NCI-H774 (cell line): ENCODE data around the gene DAPK1.

Experiments used
- DNase-seq: peaks from one replicate; lab custom pipeline; 2025; lab: John Stamatoyannopoulos, UW

DAPK1 gene

DNA sequence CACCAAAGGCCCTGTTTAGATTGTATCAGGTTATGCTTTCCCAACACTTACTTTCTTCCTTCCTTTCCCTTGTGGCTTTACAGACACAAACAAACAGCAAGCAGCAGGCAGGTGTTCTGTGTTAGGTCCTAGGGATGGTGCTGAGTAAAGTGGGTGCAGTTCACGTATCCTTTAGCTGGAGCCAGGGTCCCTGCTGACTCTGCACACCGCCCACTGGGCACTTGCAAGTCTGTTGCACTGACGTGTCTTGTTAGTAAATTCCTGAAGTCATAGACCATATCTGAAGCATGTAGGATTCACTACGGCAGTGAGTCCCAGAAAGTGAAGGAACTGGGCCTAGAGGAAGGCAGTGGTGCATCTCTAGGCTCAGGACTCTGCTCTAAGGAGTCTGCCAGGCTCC lies 96.5 kb downstream of the DAPK1 start:
- no peak for DNase-seq

DNA sequence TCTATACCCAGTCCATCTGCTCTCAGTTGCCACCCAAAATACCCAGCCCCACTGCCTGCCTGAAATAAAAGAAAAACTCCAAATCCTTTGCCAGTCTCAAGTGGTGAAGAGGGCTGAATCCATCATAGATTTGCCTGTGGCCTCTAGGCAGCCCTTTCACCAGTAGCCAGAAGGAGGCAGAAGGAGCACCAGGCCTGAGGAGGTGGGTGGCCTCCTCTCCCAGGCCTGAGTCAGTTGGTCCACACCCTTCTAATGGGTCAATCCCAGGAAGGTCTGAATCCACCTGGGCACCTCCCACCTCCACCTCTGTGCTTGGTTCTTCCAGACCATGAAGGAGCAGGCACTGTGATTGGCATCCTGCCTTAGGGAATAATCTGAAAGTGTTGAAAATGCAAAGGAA lies 97.0 kb downstream of the DAPK1 start:
- DNase-seq = no peak

DNA sequence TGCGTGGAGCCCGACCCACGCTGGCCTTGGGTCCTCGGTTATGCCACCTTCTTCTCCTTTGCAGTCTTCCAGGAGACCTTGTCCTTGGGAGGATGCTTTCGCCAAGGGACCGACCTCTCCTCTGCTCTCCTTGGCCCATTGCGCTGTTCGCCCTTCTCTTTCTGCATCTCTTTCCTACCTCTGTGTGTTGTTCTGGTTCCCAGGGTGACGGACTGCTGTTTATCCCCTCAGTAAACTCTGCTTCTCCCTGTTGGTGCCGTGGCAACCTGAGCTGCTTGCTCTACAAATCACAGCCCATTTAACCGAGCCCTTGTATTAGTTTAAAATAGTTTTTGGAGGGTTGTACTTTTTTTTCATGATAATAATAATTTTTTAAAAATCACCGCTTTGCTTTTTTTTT lies 97.9 kb downstream of the DAPK1 start:
- DNase-seq = no peak

DNA sequence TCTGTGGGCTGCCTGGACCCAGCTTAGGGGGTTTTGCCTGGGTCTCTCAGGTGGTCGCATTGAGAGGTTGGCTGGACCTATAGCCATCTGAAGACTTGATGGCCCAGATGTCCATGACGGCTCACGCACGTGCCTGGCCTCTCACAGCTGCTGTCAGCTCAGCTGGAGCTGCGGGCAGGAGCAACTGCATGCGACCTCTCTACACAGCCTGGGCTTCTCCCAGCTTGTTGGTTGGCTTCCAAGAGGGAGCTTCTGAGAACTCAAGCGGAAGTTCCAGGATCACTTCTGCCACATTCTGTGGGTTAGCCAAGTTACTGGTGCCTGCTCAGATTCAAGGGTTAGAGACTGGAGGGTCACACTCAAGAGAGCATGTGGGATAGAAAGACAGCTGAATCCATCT lies 99.2 kb downstream of the DAPK1 start:
- DNase-seq = no peak

DNA sequence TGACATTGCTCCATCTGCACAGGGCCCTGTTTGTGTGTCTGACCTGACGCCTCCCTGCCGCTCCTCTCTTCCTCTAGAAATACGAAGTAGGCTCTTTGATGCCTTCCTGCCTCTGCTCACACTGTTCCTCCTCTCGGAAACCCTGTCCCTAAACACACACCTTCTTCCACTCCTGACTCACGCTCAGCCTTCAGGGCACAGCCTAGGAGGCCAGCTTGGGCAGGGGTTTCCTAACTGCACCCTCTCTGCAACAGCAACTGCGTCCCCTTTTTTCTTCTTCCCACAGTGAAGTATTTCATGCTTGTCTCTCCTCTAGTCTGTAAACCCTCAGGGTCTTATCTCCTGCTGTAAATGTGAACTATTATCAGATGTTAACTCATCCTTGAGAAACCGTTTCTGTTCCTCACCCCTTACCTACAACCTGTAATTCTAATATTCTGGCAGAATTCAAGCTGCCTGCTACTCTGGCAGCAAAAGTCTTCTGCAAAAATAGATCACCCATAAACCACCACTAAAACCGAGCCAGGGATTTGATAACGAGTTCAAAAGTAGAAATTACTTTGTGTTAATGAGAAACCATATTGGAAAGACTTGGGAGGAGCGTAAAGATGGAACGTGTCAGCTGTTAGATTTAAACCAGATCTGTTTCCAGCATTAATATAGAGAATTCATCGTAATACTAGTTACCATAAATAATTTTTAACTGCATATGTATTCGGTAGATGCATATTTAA lies 100.2 kb downstream of the DAPK1 start:
- no peak for DNase-seq

DNA sequence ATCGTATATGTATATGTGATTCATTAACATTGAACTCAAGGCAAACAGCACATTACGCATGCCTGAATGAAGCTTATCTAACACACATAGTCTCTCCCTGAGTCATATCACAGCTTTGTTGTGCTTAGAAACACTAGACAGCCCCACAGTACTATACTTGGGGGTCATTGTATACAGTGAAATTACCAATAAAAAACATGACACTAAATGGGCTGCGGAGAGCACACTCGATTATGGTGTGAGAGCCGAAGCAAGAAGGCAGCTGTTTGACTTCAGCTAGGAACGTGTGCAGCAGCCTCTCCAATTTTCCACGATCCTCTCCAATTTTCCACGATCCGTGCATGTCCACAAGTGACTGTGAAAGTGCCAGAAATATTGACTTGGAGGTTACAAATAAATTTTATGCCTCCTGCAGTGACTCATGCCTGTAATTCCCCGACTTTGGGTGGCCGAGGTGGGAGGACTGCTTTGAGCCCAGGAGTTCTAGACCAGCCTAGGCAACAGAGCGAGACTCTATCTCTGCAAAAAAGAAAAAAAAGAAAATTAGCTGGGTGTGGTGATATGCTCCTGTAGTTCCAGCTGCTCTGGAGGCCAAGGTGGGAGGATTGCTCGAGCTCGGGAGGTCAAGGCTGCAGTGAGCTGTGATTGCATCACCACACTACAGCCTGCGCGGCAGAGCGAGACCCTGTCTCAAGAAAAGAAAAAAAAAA lies 102.4 kb downstream of the DAPK1 start:
- DNase-seq = no peak

DNA sequence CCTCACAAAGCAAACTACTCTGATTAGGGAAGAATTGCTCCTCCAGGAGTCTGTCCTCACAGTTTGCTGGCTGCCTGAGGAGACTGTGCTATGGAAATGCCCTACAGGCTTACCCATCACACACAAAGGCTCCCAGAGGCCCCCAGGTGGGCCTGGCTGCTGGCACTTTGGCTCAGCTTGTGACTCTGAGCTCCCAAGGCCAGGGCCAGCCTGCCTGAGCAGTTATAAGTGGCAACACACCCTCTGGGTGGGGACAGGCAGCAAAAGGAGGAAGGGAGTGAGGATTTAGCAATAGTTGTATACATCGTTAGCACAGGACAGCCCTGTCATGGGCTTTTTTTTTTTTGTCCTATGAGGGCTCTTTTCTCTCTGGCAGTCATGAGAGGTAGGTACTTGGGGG lies 103.5 kb downstream of the DAPK1 start:
- no peak for DNase-seq

DNA sequence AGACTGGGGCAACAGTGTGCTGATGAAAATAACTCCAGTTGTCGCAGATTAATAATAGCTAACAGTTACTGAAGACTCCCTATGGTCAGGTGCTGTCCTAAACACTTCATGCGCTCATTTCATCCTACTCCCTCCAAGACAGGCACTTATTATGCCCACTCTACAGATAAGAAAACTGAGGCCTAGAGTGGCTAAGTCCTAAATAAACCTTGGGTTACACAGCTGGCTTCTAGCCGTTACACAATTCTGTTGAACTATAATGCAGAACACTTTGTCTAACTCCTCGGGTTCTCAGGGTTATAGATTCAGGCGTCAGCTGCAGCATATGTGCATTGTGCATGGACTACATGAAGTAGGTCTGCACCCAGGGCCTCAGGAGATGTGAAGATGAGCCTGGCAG lies 103.9 kb downstream of the DAPK1 start:
- no peak for DNase-seq

DNA sequence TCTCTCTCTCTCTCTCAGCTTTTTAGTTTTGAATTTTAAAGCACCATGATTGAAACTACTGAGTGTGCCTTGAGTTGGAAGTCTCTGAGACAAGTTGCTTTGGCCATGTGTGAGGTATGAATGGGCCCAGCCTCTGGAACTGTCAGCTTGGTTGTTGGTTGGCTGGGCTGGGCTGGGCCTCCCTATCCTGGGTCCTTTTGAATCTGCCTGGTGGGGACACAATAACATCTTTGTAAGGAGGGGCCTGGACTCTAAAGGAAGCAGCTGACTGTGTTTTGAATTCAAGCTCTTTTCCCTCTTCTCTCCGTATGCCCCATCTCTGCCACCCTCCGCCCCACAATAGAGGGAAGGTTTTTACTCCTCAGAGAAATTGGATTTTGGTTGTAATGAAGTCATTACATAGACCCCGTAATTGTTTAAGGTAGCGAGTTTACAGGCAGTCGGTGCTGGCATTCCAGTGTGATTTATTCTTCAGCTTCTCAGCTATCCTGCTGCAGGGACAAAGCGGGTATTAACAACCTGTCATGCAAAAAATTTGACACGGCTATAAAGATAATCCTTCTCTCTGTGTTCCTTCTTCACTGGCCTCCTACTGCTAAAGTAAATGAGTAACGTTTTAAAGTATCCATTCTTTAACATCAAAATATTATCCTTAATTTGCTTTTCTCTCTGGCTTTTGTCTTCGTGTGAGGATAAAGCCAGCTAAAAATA lies 105.4 kb downstream of the DAPK1 start:
- DNase-seq = no peak

DNA sequence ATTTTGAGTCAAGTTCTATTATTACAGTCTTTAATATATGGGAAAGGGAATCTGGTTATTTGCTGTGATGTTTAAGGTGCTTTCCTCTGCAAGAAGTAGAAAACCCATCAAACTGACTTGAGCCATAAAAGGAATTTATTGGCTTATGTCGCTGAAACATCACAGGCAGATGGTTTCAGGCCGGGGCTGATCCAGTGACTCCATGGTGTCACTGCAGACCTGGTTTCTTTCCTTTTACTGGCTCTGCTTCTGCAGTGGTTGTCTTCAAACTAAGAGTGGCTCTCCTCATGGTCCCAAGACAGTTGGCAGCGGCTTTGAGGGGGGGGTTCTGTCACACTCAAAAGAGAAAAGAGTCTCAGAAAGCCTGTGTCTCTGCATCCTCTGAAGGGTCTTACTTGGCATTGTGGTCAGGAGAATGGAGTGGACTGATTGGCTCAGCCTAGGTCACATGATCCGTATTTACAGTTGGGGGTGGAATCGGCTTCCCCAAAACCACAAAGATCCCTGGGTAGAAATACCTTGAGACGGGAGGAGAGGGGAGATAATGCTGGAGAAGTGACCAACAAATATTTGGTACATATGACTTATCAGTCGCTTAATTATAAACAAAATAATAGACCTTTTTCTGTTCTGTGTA lies 106.3 kb downstream of the DAPK1 start:
- no peak for DNase-seq

DNA sequence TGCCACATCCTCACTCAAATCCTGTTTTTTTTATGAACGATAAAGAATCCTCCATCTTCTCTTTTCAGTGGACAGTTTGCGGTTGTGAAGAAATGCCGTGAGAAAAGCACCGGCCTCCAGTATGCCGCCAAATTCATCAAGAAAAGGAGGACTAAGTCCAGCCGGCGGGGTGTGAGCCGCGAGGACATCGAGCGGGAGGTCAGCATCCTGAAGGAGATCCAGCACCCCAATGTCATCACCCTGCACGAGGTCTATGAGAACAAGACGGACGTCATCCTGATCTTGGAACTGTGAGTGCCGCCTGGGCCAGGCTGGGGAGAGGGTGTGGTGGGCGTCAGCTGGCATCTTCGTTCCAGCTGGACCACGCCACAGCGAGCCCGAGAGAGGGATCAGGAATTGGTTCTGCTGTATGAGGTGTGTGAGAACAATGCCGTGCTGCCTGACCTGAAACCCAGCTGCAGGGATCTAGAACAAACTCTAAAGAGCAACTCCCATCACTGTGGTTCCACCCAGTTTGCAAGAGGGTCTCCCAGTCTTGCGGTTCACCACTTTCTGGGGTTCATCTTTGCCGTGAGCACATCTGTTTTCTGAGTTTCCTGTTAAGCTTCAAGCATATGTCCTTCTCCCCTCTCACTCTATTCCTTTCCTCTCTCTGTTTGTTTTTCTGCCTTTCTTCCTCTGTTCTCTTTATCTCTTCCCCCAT lies 107.4 kb downstream of the DAPK1 start:
- DNase-seq = no peak

DNA sequence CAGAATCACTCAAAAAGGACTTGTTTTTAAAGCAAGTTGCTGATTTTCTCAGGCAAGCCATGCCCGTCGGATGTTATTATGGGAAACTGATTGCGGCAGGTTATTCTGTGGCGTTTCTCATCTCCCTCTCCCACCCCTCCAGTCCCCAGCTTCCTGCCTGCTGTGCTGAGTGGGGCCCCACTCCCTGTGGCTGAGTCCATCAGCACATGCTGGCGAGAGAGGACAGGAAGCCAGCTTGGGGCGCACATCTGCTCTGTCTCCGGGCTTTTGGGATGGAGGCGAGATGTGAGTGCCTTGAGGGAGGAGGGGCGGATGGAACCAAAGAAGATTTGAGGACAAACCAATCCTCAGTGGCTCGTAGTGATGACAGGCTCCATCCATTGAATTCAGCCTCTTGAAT lies 108.0 kb downstream of the DAPK1 start:
- DNase-seq = no peak

DNA sequence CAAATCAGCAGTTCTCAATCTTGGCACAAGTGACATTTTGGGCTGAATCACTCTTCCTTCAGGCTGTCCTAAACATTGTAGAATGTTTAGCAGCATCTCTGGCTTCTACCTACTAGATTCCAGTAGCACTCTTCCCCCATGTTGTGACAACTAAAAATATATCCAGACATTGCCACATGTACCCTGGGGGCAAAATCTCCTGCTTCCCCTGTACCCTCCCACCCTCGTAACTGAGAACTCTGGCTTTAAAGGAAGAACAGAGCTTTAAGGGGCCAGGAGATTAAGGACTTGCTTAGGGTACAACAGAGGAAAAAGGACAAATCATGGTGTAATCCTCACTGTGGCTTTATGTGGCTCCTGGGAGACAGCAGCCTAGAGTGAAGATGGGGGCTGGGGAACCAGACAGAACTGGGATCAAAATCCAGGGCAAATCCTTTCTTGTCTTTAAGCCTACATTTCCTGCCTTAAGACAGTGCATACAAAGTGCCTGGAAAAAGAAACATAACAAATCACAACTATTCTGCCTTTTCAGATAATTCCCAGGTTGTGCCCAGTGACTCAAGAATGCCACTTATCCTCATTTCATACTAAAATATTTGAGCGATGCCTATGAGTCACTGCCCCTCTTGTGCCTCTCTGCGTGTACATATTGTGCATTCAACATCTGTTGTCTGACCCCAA lies 109.3 kb downstream of the DAPK1 start:
- no peak for DNase-seq

DNA sequence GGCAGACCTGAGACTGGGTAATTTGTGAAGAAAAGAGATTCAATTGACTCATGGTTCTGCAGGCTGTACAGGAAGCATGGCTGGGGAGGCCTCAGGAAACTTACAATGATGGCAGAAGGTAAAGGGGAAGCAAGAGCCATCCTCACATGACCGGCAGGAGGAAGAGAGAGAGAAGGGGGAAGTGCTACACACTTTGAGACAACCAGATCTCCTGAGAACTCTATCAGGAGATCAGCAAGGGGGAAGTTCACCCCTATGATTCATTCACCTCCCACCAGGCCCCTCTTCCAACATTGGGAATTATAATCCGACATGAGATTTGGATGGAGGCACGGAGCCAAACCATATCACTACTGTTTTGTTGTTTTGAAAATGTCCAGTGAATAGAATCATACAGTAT lies 110.2 kb downstream of the DAPK1 start:
- DNase-seq = no peak

DNA sequence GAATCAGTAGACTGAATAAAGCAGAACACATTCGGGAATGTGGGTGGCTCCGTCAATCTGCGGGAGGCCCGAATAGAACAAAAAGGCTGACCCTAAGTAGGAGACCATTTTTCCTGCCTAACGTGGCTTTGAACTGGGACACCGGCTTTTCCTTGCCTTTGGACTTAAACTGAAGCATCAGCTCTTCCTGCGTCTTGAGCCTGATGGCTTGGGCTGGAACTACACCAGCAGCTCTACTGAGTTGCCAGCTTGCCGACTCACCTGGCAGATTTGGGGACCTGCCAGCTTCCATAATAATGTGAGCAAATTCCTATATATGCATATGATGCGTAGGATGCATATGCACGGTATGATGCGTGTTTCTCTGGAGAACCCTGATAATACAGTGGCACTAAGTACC lies 111.3 kb downstream of the DAPK1 start:
- DNase-seq = no peak

DNA sequence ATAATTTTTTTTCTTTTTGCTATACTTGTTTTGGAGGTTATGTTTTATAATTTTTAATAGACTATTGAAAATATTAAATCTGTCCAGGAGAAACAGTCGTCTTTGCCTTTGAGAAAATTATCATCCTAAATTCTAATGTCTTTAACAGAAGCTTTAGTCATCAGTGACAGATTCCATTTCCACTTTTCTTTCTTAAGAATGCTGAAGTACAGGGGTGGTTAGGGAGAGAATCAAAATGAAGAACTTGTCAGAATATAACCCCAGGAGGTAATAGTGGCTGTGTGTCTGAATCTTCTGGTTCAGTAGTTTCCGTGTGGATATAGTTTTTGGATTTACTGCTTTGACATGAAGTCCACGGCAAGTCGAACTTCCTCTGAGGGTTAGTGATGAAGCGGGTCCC lies 111.8 kb downstream of the DAPK1 start:
- DNase-seq = no peak

DNA sequence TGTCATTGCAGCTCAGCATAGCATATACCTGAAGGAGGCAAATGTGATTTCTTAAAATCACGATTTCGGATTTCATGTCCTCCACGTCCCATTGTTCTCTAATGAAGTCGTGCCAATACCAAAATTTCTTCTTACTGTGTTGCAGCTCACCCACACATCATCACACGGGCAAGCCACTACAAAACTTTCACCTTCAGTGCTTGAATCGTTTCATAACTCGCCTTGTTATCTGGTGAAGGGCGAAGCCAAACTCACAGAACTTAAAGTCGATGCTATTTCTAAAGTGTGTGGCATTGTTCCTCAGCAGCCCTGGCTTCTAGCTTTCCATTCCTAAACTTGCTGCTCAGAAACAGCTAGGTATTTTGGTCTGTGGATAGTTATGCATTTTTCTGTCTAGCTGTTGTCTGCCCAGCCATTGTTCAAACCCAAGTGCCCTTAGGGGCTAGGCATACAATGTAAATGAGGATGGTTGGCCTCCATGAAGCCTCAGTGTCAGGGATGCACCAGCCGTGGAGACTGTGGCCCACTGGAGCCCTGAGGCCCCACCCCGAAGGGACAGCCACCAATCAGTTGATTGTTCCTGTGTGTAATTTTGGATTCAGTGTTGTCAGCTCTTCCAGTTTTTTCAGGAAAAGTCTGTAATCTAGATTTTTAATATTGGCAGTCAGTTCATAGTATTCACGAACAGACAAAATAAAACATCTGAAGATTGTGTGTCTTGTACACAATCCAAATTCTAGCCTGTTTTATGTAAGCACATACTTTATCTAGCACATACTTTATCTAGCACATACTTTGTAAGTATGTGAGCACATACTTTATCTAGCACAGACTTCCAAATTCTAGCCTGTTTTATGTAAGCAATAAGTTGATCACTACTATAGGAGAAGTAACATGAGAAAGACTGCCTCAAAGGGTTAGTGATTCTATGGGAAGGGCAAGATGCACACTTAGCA lies 112.8 kb downstream of the DAPK1 start:
- no peak for DNase-seq

DNA sequence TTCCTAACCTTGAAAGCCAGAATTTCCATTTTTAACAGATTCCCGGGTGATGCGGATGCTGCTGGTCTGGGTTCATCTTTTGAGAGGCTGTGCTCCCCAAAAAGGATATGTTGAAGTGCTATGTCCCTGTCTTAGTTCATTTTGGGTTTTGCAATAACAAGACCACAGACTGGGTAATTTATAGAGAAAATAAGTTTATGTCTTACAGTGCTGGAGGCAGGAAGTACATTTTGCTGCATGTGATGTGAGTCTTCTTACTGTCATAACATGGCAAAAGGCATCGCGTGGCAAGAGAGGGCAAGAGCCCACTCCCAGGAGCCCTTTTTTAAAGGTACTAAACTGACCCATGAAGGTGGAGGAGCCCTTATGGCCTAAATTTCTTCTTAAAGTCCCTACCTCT lies 114.1 kb downstream of the DAPK1 start:
- DNase-seq = no peak

DNA sequence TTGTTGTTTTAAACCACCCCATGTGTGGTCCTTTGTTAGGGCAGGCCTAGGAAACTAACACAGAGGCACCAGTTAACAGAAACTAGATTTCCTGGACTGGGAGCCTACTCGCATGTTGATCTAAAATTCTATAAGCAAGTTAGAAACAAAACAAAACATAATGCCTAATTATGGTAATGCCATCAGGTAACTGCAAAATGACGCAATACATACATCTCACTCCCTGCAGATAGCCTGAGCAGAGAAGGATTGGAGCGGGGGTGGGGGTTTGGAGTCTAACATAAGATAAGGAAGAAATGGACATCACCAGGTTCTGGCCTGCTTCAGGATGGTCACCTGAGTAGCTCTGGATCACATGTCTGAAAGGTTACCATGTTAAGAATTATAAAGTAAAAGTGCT lies 114.9 kb downstream of the DAPK1 start:
- DNase-seq = no peak
